Keratinocyte (primary cell): Measurements from ENCODE around the gene CNGA1. TPM values are rescaled to one million over a fixed set of nuclear protein-coding genes. Genes with fewer than 3 reads are reported as not detected.
"Not testable (repeated sequence)": the region's sequence is repeated elsewhere in the genome, so short reads cannot be mapped to it uniquely, and the experiment has no call there.

Experiments
- DNase-seq: peaks from one replicate; pipeline ENCODE4 v3.0.0-alpha.2; 2011; ENCODE audit warnings: low read depth, missing footprints, low spot score
- FAIRE-seq: peaks from 2 replicates; lab custom pipeline; 2011; peaks lifted over from hg19 to GRCh38; lab: Jason Lieb, UNC
- H2AFZ ChIP-seq: 2 replicates; pipeline ENCODE4 v1.6.0; 2012; ENCODE audit warnings: low read length, control low read depth, inconsistent platforms; ENCODE audit not compliant: control insufficient read depth
- H3K27ac ChIP-seq: 2 replicates; pipeline ENCODE4 v1.5.1; 2011; ENCODE audit warnings: low read length; ENCODE audit not compliant: control insufficient read depth, insufficient read depth
- H3K27me3 ChIP-seq: 3 replicates; pipeline ENCODE4 v1.6.0; 2011; ENCODE audit warnings: low read length; ENCODE audit not compliant: control insufficient read depth, insufficient read depth; ENCODE audit errors: extremely low read depth
- H3K36me3 ChIP-seq, 2 experiments: 2 replicates in 1 of 2; 3 replicates in 1 of 2; pipeline ENCODE4 v1.5.1; 2011; ENCODE audit warnings: low read length in 2 of 2, mild to moderate bottlenecking in 1 of 2; ENCODE audit not compliant: control insufficient read depth in 2 of 2, insufficient read depth in 2 of 2; ENCODE audit errors: extremely low read depth in 1 of 2
- H3K4me1 ChIP-seq: 3 replicates; pipeline ENCODE4 v1.5.1; 2011; ENCODE audit warnings: low read length; ENCODE audit not compliant: control insufficient read depth, insufficient read depth; ENCODE audit errors: extremely low read depth
- H3K4me2 ChIP-seq: 3 replicates; pipeline ENCODE4 v1.6.0; 2011; ENCODE audit warnings: low read depth, low read length; ENCODE audit not compliant: control insufficient read depth, insufficient read depth; ENCODE audit errors: extremely low read depth
- H3K4me3 ChIP-seq, 3 experiments: fragments of 200-600 bp in 1 of 3; sonication (generic) in 1 of 3; 2 replicates in 2 of 3; 3 replicates in 1 of 3; pipeline ENCODE4 v1.5.1; 2011 to 2016; ENCODE audit warnings: low read length in 3 of 3, mild to moderate bottlenecking in 3 of 3, control low read depth in 2 of 3, inconsistent platforms in 1 of 3, low read depth in 1 of 3, mixed read lengths in 1 of 3, mixed run types in 1 of 3, moderate library complexity in 1 of 3; ENCODE audit not compliant: control insufficient read depth in 2 of 3, insufficient read depth in 2 of 3; ENCODE audit errors: extremely low read depth in 1 of 3
- H3K79me2 ChIP-seq: 2 replicates; pipeline ENCODE4 v1.6.0; 2012; ENCODE audit warnings: low read length; ENCODE audit not compliant: control insufficient read depth, insufficient read depth
- H3K9ac ChIP-seq: 3 replicates; pipeline ENCODE4 v1.6.0; 2011; ENCODE audit warnings: low read length; ENCODE audit not compliant: control insufficient read depth, insufficient read depth; ENCODE audit errors: extremely low read depth
- H3K9me1 ChIP-seq: 3 replicates; pipeline ENCODE4 v1.6.0; 2011; ENCODE audit warnings: low read length; ENCODE audit not compliant: control insufficient read depth, insufficient read depth; ENCODE audit errors: extremely low read depth
- H3K9me3 ChIP-seq: 2 replicates; pipeline ENCODE4 v1.5.1; 2012; ENCODE audit warnings: low read depth, low read length; ENCODE audit not compliant: control insufficient read depth
- H4K20me1 ChIP-seq: 3 replicates; pipeline ENCODE4 v1.6.0; 2011; ENCODE audit warnings: low read length; ENCODE audit not compliant: control insufficient read depth, insufficient read depth; ENCODE audit errors: extremely low read depth
- EZH2 ChIP-seq: IDR thresholded peaks from one replicate; pipeline ENCODE4 v1.6.1; 2012; ENCODE audit warnings: inconsistent platforms, mild to moderate bottlenecking, low read length, moderate library complexity
- dilution Hi-C: fragments of 300-500 bp; cut with MboI; formaldehyde crosslinking; loops from one replicate; pipeline ENCODE4 v1.7.0; 2020; ENCODE audit warnings: low sequenced_read_pairs; ENCODE audit not compliant: extremely low pct_ligation_motif_present
- polyA plus RNA-seq, 5 experiments: library from polyadenylated mRNA; depleted of rRNA in 3 of 5; stranded (reverse) in 3 of 5; stranded (forward) in 1 of 5; unstranded in 1 of 5; fragments of >200 nt; gene quantifications; 1 replicate in 1 of 5; 2 replicates in 3 of 5; 3 replicates in 1 of 5; pipeline versions ENCODE4 v1.2.1 to v1.2.3, GENCODE V29; 2011 to 2012; ENCODE audit warnings: missing spikeins in 2 of 5, low read depth in 1 of 5, low replicate concordance in 1 of 5
- TF ChIP-seq, protein P1 (sequence below), 3 experiments: IDR thresholded peaks in 1 of 3; conservative IDR thresholded peaks in 1 of 3; optimal IDR thresholded peaks in 1 of 3; 2 replicates in 2 of 3; 3 replicates in 1 of 3; pipeline versions ENCODE3 to v1.5.1; 2011; ENCODE audit warnings: low read length in 3 of 3, mild to moderate bottlenecking in 3 of 3, moderate library complexity in 2 of 3, control low read depth in 1 of 3, inconsistent platforms in 1 of 3; ENCODE audit not compliant: insufficient read depth in 2 of 3; ENCODE audit errors: extremely low read depth in 1 of 3

CNGA1 gene
- polyA plus RNA-seq, 1 donor (not counting 4 experiments of a cell fraction or from before 2014, with no cell fraction given): 0.58 TPM

GRCh38 chr4:47922436-47923260 lies 93.8 kb downstream of the CNGA1 start:
- dilution Hi-C loops, H3K9me3 ChIP-seq, H3K27ac ChIP-seq, FAIRE-seq, H3K9ac ChIP-seq, H3K4me2 ChIP-seq, H3K79me2 ChIP-seq, H3K4me3 ChIP-seq, DNase-seq, H2AFZ ChIP-seq, H3K4me1 ChIP-seq, H4K20me1 ChIP-seq, H3K9me1 ChIP-seq, H3K36me3 ChIP-seq, H3K27me3 ChIP-seq: not testable (repeated sequence)

- H3K4me2 ChIP-seq, H3K9me3 ChIP-seq, H2AFZ ChIP-seq, H3K36me3 ChIP-seq, H4K20me1 ChIP-seq, H3K27ac ChIP-seq, H3K27me3 ChIP-seq, H3K9me1 ChIP-seq, dilution Hi-C loops, H3K4me3 ChIP-seq, H3K4me1 ChIP-seq, FAIRE-seq, DNase-seq, H3K9ac ChIP-seq: not testable (repeated sequence)
- peaks cover 13% of the 10 kb centered on the region for H3K79me2 ChIP-seq
These were observed 99.3 kb downstream of the CNGA1 start for GRCh38 chr4:47917163-47917562.

- Histone ChIP-seq H3K36me3 (peaks cover 0 to 12% of the 10 kb centered on the region in 2 experiments), H3K4me3 (peak overlapping the region in 1 of 3 experiments; percentile 82), H3K4me1 (peaks cover 10% of the 10 kb centered on the region), H3K4me2 (peak overlapping the region; percentile 64), H3K9ac (no peak overlapping the region), H3K27ac (no peak overlapping the region), H4K20me1 (no peaks in the 10 kb centered on the region), H3K9me1 (no peaks in the 10 kb centered on the region), H2AFZ (no peak overlapping the region), H3K9me3 (no peaks in the 10 kb centered on the region), H3K27me3 (no peaks in the 10 kb centered on the region), H3K79me2 (peaks cover 31% of the 10 kb centered on the region)
- no peak for TF ChIP-seq EZH2
- TF ChIP-seq, protein P1, sequence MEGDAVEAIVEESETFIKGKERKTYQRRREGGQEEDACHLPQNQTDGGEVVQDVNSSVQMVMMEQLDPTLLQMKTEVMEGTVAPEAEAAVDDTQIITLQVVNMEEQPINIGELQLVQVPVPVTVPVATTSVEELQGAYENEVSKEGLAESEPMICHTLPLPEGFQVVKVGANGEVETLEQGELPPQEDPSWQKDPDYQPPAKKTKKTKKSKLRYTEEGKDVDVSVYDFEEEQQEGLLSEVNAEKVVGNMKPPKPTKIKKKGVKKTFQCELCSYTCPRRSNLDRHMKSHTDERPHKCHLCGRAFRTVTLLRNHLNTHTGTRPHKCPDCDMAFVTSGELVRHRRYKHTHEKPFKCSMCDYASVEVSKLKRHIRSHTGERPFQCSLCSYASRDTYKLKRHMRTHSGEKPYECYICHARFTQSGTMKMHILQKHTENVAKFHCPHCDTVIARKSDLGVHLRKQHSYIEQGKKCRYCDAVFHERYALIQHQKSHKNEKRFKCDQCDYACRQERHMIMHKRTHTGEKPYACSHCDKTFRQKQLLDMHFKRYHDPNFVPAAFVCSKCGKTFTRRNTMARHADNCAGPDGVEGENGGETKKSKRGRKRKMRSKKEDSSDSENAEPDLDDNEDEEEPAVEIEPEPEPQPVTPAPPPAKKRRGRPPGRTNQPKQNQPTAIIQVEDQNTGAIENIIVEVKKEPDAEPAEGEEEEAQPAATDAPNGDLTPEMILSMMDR (optimal IDR thresholded peaks at IDR 0.05 in 1 of 3, IDR thresholded peaks at IDR 0.05 in 1 of 3, conservative IDR thresholded peaks at IDR 0.05 in 1 of 3; ENCODE audit: extremely low read depth in 1 of 3, insufficient read depth in 2 of 3, low read length in 3 of 3): no peak
- DNase-seq: no peak
- FAIRE-seq: no peak
- dilution Hi-C loops: no loop called here
These were observed 101.1 kb downstream of the CNGA1 start for GRCh38 chr4:47915378-47915777.
